GM04504 (cell line): Measurements from ENCODE around the gene CYGB.

Source experiments
- DNase-seq: peaks from one replicate; pipeline ENCODE4 v3.0.0-alpha.2; 2012; ENCODE audit warnings: low read depth

Gene CYGB

DNA sequence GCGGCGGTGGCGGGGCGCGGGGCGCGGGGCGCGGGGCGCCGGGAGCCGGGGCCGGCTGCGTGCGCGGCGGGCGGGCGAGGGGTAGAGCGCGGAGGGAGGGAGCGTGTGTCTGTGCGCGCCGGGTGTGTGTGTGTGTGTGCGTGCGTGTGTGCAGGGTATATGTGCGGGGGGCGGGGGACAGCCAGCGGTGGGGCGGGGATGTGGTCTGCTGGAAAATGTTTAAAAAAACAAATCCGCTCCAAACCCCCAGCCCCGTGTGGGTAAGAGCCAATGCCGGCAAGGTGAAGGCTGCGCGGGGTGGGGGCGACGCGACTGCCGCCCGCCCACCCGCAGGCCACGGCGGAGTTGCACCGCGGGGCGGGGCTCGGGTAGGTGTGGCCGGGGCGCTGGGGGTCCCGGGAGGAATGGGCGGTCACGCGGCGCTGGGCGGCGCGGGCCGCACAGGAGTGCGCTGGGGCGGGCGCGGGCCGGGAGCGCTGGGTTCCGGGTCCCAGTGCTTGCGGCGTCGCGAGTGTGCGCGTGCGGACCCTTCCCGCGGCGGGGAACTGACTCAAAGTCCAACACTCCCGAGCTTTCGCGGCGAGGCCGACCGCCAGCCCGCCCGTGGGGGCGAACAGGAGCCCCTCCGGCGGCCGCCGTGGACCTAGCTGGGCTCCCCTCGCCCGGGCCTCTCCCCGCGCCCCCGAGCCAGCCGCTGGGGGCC, at the start of gene CYGB:
TSS of gene CYGB (minus strand) at position 132 of the 703 bp plus-strand sequence. CDS start 167 bp downstream, outside the sequence.
- no peak for DNase-seq

DNA sequence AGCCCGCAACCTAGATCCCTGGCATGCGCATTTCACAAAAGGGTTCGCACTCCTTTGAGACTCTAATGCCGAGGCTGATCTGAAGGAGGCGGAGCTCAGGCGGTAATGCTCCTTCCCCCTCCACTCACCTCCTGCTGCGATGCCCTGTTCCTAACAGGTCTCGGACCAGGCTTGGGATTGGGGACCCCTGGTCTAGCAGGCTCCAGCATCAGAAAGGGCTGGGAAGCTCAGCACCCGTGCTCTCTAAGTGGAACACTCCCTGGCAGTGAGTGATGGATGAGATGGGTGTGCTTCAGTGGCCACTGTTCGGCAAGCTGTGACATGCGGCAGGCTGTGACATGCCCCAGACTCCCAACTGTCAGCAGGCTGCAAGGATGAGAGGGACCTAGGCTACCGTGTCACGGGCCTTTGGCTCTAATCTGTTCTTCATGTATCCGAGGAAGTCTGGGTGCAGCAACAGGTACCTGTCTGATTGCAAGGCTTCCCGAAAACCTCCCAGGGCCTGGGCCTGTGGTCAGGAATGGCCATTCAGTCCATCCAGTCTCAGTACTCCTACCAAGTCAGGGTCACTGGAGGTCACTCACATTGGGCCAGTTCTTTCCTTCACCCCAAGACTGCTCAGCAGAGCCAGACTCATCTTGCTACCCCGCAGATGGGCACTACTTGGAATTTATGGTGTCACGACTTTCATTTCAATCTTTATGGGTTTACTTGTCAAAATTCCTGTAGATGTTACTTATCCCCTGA, 49.4 kb upstream of the CYGB start:
- DNase-seq = no peak

DNA sequence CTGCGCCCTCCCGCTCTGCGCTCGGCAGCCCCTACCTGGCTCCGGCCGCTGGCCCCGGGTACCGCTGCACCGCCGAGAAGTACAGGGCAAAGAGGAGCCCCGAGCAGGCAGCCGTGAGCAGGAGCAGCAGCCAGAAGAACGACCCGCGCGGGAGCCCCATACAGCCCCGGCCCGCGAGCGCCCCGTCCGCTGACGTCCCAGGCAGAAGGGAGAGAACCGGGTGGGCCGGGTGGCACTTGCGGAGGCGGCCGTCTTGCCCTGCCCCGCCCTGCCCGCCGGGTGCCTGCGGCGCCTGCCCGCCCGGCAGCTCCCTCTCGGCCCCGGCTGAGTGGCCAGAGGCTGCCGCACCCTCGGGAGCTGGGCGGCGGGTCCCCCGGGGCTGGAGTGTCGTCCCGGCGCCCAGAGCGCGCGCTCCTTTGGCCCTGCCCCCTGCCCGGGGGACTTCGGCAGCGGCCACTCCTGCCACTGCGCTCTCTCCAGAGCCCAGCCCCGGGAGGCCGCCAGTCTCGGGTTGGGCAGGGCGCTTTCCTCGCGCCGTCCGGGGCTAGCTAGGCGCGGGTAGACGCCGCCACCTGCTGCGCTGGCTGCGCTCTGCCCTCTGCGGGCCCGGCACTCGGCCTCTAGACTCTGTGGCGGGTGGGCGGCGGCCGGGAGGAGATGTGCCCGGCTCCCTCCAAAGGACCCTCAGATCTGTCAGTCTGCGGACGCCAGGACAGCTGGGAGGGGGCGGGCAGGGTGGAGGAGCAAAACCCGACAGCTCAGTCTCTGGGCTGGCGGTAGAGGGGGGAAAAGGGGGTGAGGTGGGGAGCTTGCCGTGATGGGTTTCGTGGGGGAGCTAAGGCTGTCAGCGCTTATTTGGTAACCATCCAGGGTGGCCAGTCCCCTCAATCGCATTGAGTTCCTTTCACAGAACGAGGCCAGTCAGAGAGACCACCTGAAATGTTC, 48.4 kb upstream of the CYGB start, which contains the start of gene ST6GALNAC2:
TSS of gene ST6GALNAC2 (minus strand) at position 212 of the 945 bp plus-strand sequence. CDS start at position 160, 52 bp downstream.
- DNase-seq = no peak

DNA sequence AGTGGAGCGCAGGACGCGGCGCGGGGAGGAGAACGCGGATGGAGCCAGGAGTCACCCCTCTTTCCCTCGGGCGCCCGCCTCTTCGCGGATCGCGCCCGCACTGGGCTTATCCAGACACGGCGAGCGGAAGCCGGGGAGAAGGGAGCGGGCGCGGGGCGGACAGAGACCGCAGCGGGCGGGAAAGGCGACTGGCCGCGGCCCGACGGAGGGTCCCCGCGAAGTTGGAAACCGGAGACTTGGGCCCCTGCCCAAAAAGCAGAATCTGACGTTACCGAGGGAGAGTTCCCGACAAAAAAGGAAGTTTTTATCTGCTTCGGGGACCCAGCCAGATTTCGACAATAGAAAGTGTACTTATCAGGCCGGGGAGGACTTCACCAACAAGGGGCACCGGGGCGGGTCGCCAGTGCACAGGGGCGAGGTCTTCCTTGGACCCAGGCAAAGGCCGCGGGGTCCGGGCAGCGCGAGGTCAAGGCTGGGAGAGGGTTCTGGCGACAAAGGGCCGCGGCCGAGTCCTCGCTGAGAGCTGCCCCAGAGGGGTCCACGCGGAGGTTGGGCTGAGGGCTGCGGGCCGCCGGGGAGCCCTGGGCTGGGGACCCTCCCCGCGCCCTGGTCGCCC, 47.6 kb upstream of the CYGB start:
- no peak for DNase-seq

DNA sequence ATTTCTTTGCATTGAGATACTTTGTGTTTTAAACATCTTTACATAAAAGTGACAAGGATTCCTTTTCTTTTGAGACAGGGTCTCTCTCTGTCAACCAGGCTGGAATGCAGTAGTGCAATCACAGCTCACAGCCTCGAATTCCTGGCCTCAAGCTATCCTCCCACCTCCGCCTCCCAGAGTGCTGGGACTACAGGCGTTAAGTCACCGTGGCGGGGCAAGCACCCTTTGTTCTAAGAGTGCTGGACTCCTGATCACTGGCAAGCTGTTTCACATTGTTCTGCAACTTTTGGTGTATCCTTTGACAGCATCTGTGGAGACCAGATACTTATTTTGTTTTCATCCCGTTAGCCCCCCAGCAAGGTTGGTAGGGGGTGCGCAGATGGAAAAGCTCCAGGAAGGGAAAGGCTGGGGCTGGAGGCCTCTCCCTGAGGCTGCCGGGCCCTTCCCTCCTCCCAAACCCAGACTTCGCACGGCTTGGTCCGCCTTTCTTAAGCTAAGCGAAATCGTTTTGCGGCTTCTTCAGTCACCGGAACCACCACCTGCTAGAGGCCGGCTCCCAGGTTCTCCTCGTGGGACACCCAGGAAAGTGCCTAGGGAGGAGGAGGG, 47.0 kb upstream of the CYGB start:
- no peak for DNase-seq

DNA sequence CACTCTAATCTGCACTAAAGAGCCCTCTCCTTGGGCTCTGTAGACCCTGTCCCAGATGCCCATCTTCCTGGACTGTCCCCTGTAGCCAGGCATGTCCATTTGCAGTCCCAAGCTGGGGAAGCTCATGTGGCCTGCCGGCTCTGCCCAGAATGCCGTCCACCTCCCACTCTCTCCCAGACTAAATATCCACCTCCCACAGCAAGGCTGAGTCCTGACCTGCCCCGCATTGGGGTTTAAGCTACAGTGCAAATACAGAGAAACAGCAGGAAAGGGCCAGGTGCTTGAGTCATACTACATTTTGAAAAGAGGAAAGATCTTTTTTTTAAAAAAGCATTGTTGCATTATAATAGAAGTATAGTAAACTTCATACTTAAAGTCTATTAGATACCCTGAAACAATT, 45.2 kb upstream of the CYGB start:
- no peak for DNase-seq

DNA sequence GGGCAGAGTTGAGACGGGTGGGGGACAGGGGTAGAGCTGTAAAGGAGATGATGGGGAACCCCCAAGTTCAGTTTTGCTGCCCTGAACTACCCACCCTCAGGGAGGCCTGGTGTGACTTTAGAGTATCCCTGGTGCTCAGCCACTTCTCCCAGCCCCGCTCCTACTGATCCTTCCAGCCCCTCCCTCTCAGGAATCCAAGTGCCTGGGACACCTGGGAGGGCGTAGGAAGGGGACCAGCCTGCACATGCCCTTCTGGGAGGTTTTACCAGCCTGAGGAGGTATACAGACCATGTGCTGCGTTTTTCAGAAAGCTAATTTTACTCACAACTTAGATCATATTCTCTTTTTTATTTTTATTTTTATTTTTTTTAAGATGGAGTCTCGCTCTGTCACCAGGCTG, 44.0 kb upstream of the CYGB start:
- DNase-seq = no peak

DNA sequence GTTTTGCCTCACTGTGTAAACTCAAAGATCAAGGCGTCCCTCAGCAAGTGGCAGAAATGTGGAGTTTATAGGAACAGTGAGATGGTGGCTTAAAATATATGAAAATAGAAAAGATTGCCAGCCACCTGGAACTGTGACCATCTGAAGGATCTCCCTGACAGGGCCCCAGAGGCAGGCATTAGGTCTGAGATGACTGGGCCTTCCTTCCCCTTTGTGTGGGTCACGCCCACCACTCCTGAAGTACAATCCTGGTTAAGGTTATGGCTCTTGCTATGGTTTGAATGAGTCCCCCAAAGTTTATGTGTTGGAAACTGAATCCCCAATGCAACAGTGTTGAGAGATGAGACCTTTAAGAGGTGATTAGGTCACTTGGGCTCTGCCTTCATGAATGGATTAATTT, 41.8 kb upstream of the CYGB start:
- no peak for DNase-seq

DNA sequence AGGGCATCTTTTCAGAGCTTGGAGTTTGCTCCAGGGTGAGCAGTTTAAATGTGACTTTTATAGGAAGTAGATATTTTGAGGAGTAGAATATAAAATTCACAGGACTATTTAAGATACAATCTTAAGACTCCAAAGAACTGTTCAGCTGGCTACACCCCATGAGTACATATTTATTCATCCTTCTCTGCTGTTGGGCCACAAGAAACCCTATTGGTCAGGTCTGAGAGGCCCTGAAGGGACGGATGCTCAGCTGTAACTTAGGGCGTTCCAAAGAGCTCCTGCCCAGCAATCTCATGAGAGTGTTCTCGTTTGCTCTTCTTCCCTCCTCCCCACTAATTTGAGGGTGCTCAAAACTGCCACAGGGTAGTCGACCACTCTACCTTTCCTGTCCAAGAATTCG, 40.9 kb upstream of the CYGB start:
- no peak for DNase-seq

DNA sequence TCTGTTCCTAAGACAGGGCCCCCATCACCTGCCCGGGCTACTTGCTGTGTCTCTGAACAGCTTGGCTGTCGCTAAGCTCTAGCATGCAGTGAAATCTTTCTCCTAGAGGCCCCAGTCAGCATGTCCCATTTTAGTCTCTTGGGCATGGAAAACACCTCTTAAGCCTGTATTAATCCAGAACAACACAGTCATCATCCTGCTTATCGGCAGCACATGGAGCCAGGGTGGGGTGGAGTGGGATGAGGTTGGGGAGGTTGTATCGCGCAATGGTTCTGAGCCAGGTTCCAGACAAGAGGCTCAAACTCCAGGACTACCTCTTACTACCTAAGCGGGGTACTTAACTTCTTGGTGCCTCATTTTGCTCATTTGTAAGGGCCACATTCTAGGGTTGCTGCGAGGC, 40.4 kb upstream of the CYGB start:
- DNase-seq = no peak

DNA sequence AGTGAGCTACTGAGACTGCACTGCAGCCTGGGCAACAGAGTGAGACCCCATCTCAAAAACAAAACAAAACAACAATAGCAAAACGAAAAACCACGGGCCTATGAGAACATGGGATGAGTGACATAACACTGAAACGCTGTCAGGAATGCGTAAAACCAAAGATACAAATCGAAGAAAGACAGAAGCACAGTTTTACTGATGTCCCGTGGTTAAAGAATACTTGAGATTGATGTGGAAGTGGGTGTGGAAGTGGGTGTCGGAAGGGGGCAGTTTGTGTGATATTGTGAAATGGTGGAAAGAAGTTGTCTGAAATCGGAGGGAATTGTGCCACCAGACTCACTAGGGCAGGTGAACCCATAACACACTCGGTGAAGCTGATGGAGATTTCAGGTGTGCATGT, 38.7 kb upstream of the CYGB start:
- no peak for DNase-seq

DNA sequence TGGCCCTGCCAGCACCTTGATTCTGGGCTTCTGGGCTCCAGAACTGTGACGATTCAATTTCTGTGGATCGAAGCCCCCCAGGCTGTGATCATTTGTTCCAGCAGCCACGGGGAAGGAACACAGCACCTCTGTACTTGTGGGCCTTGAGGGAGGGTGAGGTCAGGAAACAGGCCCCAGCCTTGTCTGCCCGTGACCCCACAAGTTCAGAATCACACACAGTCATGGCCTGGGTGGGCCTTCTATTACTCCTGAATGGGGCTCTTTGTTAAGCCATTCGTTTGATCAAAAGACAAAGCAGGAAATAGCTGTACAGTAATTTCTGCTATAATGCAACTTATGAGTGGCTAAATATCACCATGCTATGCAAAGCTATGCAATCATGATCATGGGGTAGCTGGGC, 38.1 kb upstream of the CYGB start:
- DNase-seq = no peak

DNA sequence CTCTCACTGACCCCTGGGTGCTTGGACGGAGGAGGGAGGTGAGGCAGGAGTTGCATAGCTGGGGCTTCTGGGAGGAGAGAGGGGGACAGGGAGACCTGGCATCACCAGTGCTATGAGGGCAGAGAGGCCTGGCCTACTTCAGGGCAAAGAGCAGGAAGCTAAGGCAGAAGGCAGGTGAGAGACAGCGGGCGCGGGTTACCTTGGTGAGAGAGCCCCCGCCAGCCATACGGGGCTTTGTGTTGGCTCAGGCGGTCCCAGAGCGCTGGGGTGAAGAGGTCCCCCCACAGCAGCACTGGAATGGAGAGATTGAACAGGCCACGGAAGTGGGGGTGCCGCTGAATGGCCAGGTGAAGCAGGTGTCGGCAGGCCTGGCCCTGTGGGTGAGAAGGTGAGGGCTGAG, 36.7 kb upstream of the CYGB start:
- no peak for DNase-seq

DNA sequence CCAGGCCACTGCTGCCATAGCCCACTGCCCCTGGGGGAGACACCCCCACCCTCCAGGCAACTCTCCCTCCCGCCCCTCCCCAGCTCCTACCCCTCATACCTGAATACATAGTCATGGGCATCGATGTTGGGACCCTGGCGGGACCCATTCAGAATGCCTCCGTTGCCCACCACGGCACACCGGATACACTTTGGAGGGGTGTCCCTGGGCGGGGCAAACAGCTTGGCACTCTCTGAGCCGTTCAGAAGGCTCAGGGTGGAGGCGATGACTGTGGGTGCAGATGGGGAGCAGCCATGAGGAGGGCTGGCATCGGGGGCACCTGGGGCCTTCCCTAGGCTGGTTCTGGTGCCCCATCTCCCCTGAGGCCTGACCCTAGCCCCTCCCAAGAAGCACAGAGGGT, 35.6 kb upstream of the CYGB start:
- no peak for DNase-seq

DNA sequence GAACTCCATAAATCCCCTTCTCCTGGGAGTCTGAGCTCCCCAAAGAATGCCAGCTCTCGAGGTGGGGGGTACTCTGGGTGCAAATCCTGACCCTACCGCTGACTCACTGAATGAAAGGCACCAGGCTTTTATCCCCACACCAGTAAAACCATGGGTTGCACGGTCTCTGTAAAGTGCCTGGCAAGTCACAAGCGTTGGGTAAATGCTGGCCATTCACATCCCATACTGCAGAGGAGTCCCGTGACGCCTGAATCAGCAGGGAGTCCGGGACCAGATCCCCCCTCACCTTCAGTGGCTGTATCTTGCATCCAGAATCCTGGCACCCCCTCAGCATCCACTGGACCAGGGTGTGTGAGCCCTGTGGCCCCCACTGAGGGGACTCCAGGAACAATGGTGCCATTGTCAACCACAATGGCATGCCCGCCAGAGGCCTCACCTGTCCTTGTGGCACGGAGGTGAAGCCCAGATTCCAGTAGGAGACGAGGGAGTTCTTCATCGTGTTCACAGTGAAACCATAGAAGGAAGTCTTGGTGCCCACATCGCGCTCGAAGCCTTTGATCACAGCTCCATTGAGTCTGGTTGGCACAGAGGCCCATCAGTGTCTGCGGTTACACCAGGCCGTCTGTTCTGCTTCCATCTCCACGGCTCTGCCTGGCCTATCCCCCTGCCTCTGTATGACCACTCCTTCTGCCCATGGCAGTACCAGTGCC, 34.8 kb upstream of the CYGB start:
- no peak for DNase-seq

DNA sequence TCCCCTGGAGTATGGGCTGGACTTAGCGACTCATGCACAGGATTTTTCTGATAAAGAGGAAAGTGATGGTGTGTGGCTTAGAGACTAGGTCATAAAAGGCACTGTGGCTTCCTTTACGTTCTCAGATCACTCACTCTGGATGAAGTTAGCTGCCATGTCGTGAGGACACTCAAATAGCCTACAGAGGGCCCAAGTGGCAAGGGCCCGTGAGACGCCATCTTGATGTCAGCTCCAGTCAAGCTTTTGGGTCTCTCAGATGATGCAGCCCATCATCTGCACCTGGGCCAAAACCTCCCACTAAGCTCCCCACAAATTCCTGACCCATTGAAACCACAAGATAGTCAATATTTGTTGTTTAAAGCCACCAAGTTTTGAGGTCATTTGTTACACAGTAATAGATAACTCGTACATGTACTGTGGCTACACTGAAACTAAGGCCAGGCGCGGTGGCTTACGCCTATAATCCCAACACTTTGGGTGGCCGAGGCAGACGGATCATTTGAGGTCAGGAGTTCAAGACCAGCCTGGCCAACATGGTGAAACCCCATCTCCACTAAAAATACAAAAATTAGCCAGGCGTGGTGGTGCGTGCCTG, 33.5 kb upstream of the CYGB start:
- no peak for DNase-seq

DNA sequence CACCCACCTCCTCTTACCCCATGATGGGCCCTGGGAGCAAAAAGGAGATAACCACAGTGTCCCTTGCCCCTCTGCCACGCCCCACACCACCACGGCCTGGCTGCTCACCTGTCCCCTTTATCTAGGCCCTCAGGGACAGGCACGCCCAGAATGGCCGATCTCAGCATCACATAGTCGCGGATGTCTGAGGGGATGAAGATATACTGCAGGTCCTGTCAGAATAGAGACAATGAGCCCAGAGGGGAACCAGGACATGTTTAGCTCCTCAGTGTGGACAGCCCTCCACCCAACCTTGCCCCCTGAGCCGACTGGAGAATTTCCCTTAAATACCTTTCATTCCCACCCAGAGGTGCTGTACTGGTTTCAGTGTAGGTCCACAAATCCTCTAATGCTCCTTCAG, 32.9 kb upstream of the CYGB start:
- DNase-seq = no peak

DNA sequence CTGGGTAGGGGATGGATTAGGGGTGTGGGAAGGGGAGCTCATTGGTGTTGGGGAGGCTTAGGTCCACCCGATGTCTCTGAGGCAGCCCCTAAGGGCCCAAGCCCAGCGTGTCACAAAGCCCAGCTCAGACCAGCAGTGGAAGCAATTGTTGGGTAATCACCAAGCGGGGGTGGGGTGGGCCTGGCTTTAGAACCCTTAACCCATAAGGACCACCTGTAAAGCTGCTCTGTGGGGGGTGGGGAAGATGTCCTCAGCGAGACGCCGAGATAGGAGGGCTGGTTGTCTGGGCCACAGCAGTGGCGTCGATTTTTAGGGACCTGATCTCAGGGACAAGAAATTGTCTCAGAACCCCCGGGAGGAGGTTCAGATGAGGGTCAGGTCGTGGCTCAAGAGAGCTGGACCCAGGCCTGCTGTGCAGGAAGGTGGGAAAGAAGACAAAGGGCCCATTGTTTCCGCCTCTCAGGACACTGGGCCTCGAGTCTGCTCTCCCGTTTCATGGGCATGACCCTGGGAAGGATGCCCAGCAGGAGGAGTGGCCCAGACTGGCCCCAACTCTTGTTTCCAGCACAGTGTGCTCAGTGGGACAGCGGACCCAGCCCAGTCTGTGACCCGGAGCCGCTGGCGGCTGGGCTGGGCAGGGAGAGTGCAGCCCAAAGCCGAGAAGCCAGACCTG, 32.2 kb upstream of the CYGB start:
- no peak for DNase-seq

DNA sequence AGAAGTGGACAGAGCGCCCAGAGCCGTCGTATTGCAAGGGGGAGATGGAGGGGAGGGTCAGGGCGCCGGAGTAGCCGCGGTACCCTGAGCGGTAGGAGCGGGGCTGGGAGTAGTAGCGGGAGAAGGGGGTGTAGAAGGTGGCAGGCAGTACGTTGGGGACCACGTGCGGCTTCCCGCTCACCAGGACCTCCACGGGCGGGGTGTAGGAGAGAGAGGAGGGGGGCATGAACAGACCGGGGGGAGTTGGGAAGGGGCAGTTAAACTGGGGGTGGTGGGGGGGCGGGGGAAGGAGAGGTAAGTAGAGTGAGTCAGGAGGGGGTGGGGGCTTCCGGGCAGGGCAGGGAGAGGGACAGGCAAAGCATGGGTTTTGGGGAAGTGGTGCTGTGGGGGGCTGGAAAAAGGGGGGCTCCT, 31.3 kb upstream of the CYGB start:
- no peak for DNase-seq
